HG03439 (cell line): ENCODE data around the gene USP17L25.
"Not testable (repeated sequence)": the region's sequence is repeated elsewhere in the genome, so short reads cannot be mapped to it uniquely, and the experiment has no call there.

ENCODE experiments used
- ATAC-seq: cut with Tn5 transposase; IDR thresholded peaks from one replicate; pipeline ENCODE4 v1.9.1; 2021; ENCODE audit warnings: mild to moderate bottlenecking, moderate library complexity; ENCODE audit not compliant: unreplicated experiment

Gene USP17L25

GRCh38 chr4:9329611-9330010, at the start of gene USP17L25:
Gene USP17L25 (plus strand): TSS chr4:9329911. CDS start chr4:9329911, 0 bp downstream.
- ATAC-seq, result not testable (repeated sequence)

- ATAC-seq, result not testable (repeated sequence)
Observed at GRCh38 chr4:9324191-9324590, 5.5 kb upstream of the USP17L25 start.

- ATAC-seq, result not testable (repeated sequence)
Observed at GRCh38 chr4:9324865-9325264, 4.8 kb upstream of the USP17L25 start, which contains the start of gene USP17L24. Gene USP17L24 (plus strand): TSS chr4:9325165. CDS start chr4:9325165, 0 bp downstream.

GRCh38 chr4:9334358-9334757, 4.6 kb downstream of the USP17L25 start, which contains the start of gene USP17L26:
Gene USP17L26 (plus strand): TSS chr4:9334658. CDS start chr4:9334658, 0 bp downstream.
- ATAC-seq, result not testable (repeated sequence)

GRCh38 chr4:9339103-9339502, 9.4 kb downstream of the USP17L25 start, which contains the start of gene USP17L5:
Gene USP17L5 (plus strand): TSS chr4:9339403. CDS start chr4:9339403, 0 bp downstream.
- not testable (repeated sequence) for ATAC-seq

- not testable (repeated sequence) for ATAC-seq
Observed at GRCh38 chr4:9343848-9344247, 14.1 kb downstream of the USP17L25 start, which contains the start of gene USP17L27. Gene USP17L27 (plus strand): TSS chr4:9344148. CDS start chr4:9344148, 0 bp downstream.

GRCh38 chr4:9348593-9348992, 18.9 kb downstream of the USP17L25 start, which contains the start of gene USP17L28:
Gene USP17L28 (plus strand): TSS chr4:9348893. CDS start chr4:9348893, 0 bp downstream.
- not testable (repeated sequence) for ATAC-seq

GRCh38 chr4:9350866-9351265, 21.2 kb downstream of the USP17L25 start:
- ATAC-seq, result not testable (repeated sequence)

GRCh38 chr4:9353338-9353737, 23.6 kb downstream of the USP17L25 start, which contains the start of gene USP17L29:
Gene USP17L29 (plus strand): TSS chr4:9353638. CDS start chr4:9353638, 0 bp downstream.
- ATAC-seq, result not testable (repeated sequence)

GRCh38 chr4:9362829-9363228, 33.1 kb downstream of the USP17L25 start, which contains the start of gene USP17L30:
Gene USP17L30 (plus strand): TSS chr4:9363129. CDS start chr4:9363129, 0 bp downstream.
- not testable (repeated sequence) for ATAC-seq

GRCh38 chr4:9379881-9380280, 50.2 kb downstream of the USP17L25 start:
- ATAC-seq, result not testable (repeated sequence)
